ENCODE measurements around the gene SH2D3A. TPM values are rescaled to one million over a fixed set of nuclear protein-coding genes. Genes with fewer than 3 reads are reported as not detected.

SH2D3A gene
- total and polyA plus RNA-seq, 2 of the 8 experiments (the other 6 are each of a cell fraction or from before 2014, with no cell fraction given) = 14.5 to 22.1 TPM

- H4K8ac ChIP-seq (ENCODE audit: extremely low read depth, insufficient read depth, low read length) = no peak overlapping the region
- H2AK5ac ChIP-seq (ENCODE audit: low read depth, low read length) = no peak overlapping the region
- POLR2A ChIA-PET (ENCODE audit: partially characterized antibody) = interaction anchor here (0.9 to 2.2 kb wide), 6 partner anchors 8 to 932 kb away, joined by 3 to 5 read pairs (median 4); no protein-coding TSS in a partner anchor
- 0 out of 2 replicates have a peak, but pooled peaks cover 6% of the 10 kb centered on the region for H3K79me1 ChIP-seq (ENCODE audit: low read depth, low read length)
- no peak overlapping the region for H2BK120ac ChIP-seq (replicated peaks; ENCODE audit: low read depth, low read length)
- no peak overlapping the region for H3K4me2 ChIP-seq (ENCODE audit: insufficient read depth in 1 of 2, low read depth in 2 of 2, low read length in 2 of 2)
- peaks cover 0 to 10% (median 2%) of the 10 kb centered on the region in 4 experiments; a peak in 2 of 8 replicates for H3K36me3 ChIP-seq (ENCODE audit: control insufficient read depth in 2 of 4, insufficient read depth in 4 of 4, low read length in 3 of 4)
- 96% methylated on average over 10 of the region's 17 CpGs; no CpG with 5 or more reads in 1 of the 2 experiments for WGBS, 2 experiments (ENCODE audit: extremely low coverage in 1 of 2, insufficient coverage in 1 of 2, insufficient read length in 1 of 2, insufficient replicate concordance in 2 of 2, low coverage in 1 of 2, low lambda C conversion rate in 2 of 2, missing lambda C conversion rate in 1 of 2)
- H3K56ac ChIP-seq (replicated peaks; ENCODE audit: insufficient read length, low read depth, low read length) = no peak overlapping the region
- H3K4me3 ChIP-seq (ENCODE audit: extremely low read depth in 1 of 4, insufficient read depth in 2 of 4, low read depth in 3 of 4, low read length in 4 of 4) = no peak overlapping the region
- peaks cover 0 to 2% of the 10 kb centered on the region in 2 experiments for H4K20me1 ChIP-seq (replicated peaks in 1 of 2; ENCODE audit: control insufficient read depth in 1 of 2, insufficient read depth in 2 of 2, low read length in 2 of 2)
- CTCF ChIA-PET (ENCODE audit: partially characterized antibody) = interaction anchor here (1.1 to 1.7 kb wide), 2 partner anchors 22 to 24 kb away, joined by 4 to 5 read pairs; partner anchors contain the start of gene GPR108
- no peak overlapping the region for H3K18ac ChIP-seq (ENCODE audit: extremely low read depth, low read length)
- no peak overlapping the region for H2BK15ac ChIP-seq (ENCODE audit: low read length)
- H3K9ac ChIP-seq (replicated peaks in 1 of 4; ENCODE audit: extremely low read depth in 1 of 4, low read depth in 3 of 4, low read length in 3 of 4) = no peak overlapping the region
- H3K27ac ChIP-seq (ENCODE audit: low read depth, low read length) = no peak overlapping the region; the same call in 1 of the 2 replicates
- H3K23me2 ChIP-seq (ENCODE audit: low read depth, low read length) = no peaks in the 10 kb centered on the region
- H2BK12ac ChIP-seq (ENCODE audit: low read depth, low read length) = no peak overlapping the region
- H3K4me1 ChIP-seq (replicated peaks in 1 of 4; ENCODE audit: control insufficient read depth in 3 of 4, insufficient read depth in 4 of 4, low read length in 3 of 4) = no peaks in the 10 kb centered on the region
- H3K79me2 ChIP-seq (ENCODE audit: control insufficient read depth in 1 of 2, insufficient read depth in 2 of 2, low read length in 2 of 2) = peaks cover 0 to 7% of the 10 kb centered on the region in 2 experiments; a peak in 2 of 4 replicates
- H2BK20ac ChIP-seq (ENCODE audit: low read length) = no peak overlapping the region
- H2BK5ac ChIP-seq (ENCODE audit: low read depth, low read length) = no peak overlapping the region
- FAIRE-seq (no peak), DNase-seq (ENCODE audit: low read depth in 1 of 2, low spot score in 2 of 2) (no peak)
- no peak overlapping the region for H4K91ac ChIP-seq (replicated peaks; ENCODE audit: insufficient read length, low read length)
- H3K27me3 ChIP-seq (replicated peaks in 1 of 4; ENCODE audit: control insufficient read depth in 3 of 4, extremely low read depth in 1 of 4, insufficient read depth in 3 of 4, low read length in 3 of 4) = no peaks in the 10 kb centered on the region
- H4K5ac ChIP-seq (ENCODE audit: insufficient read length, low read depth, low read length) = no peak overlapping the region
- no peak overlapping the region for H3K14ac ChIP-seq (ENCODE audit: insufficient read length)
- H3K23ac ChIP-seq (ENCODE audit: insufficient read length) = no peak overlapping the region
- H2AFZ ChIP-seq (ENCODE audit: low read length) = no peak overlapping the region
- no peak overlapping the region for H3K4ac ChIP-seq (replicated peaks; ENCODE audit: insufficient read length, low read depth, low read length)
- no peak for TF ChIP-seq USF2 (IDR thresholded peaks at IDR 0.05; ENCODE audit: low read length)
- peaks cover 0 to 7% of the 10 kb centered on the region in 2 experiments; a peak in 3 of 4 replicates for H3K9me3 ChIP-seq (ENCODE audit: insufficient read depth in 2 of 2, low read depth in 1 of 2, low read length in 1 of 2)
These were observed 6.6 kb downstream of the SH2D3A start for GRCh38 chr19:6760606-6761005.

All from H1 (cell line).